ENCODE results near the gene PPP1R9A. TPM values are rescaled to one million over a fixed set of nuclear protein-coding genes. Genes with fewer than 3 reads are reported as not detected.

The PPP1R9A gene
- total RNA-seq, 4 donors from 2014 or later = 5.9 to 38.2 (median 13.7) TPM

- no peaks in the 10 kb centered on the region for H3K36me3 ChIP-seq
- in situ Hi-C loops (cut with MboI; ENCODE audit: low sequenced_read_pairs in 4 of 4) (no loop called here), intact Hi-C loops (cut with DNase I; ENCODE audit: low total_unique reads) (no loop called here)
- no peaks in the 10 kb centered on the region for H3K27me3 ChIP-seq
- DNase-seq (no peak), ATAC-seq (no peak)
- no peaks in the 10 kb centered on the region for H3K9me3 ChIP-seq
- peaks cover 6 to 17% of the 10 kb centered on the region in 2 donors for H3K4me1 ChIP-seq
- no peak overlapping the region for H3K27ac ChIP-seq
- TF ChIP-seq POLR2A (IDR thresholded peaks at IDR 0.05) (no peak), CTCF (IDR thresholded peaks at IDR 0.05 in 4 of 5, conservative IDR thresholded peaks at IDR 0.05 in 1 of 5) (no peak)
- no peak overlapping the region for H3K4me3 ChIP-seq
Observed at GRCh38 chr7:94928168-94928707, 20.8 kb downstream of the PPP1R9A start.

- DNase-seq (no peak), ATAC-seq (peak; percentile 30)
- Histone ChIP-seq H3K9me3 (no peaks in the 10 kb centered on the region), H3K27me3 (no peaks in the 10 kb centered on the region), H3K36me3 (no peaks in the 10 kb centered on the region), H3K27ac (no peak overlapping the region), H3K4me1 (peaks cover 21 to 27% of the 10 kb centered on the region in 2 donors), H3K4me3 (no peak overlapping the region)
- in situ Hi-C loops (cut with MboI; ENCODE audit: low sequenced_read_pairs in 4 of 4) = no loop called here
- intact Hi-C loops (cut with DNase I; ENCODE audit: low total_unique reads) = no loop called here
- TF ChIP-seq CTCF (IDR thresholded peaks at IDR 0.05 in 4 of 5, conservative IDR thresholded peaks at IDR 0.05 in 1 of 5) (no peak), POLR2A (IDR thresholded peaks at IDR 0.05) (no peak)
Observed at GRCh38 chr7:94933256-94933990, 26.0 kb downstream of the PPP1R9A start.

- TF ChIP-seq POLR2A (IDR thresholded peaks at IDR 0.05) = no peak
- no peak for TF ChIP-seq CTCF (IDR thresholded peaks at IDR 0.05 in 4 of 5, conservative IDR thresholded peaks at IDR 0.05 in 1 of 5)
- H3K4me1 ChIP-seq = peaks cover 5 to 6% of the 10 kb centered on the region in 2 donors
- H3K36me3 ChIP-seq = no peaks in the 10 kb centered on the region
- intact Hi-C loops (cut with DNase I; ENCODE audit: low total_unique reads) = no loop called here
- H3K9me3 ChIP-seq = no peaks in the 10 kb centered on the region
- no peak for ATAC-seq
- no peak for DNase-seq
- H3K27me3 ChIP-seq = no peaks in the 10 kb centered on the region
- H3K4me3 ChIP-seq = no peak overlapping the region
- in situ Hi-C loops (cut with MboI; ENCODE audit: low sequenced_read_pairs in 4 of 4) = no loop called here
- H3K27ac ChIP-seq = no peak overlapping the region
Observed at GRCh38 chr7:94939395-94939794, 32.0 kb downstream of the PPP1R9A start.

GRCh38 chr7:94940241-94940640 is 32.8 kb downstream of the PPP1R9A start:
- no peaks in the 10 kb centered on the region for H3K9me3 ChIP-seq
- H3K4me1 ChIP-seq = peaks cover 5 to 6% of the 10 kb centered on the region in 2 donors
- ATAC-seq = no peak
- intact Hi-C loops (cut with DNase I; ENCODE audit: low total_unique reads) (no loop called here), in situ Hi-C loops (cut with MboI; ENCODE audit: low sequenced_read_pairs in 4 of 4) (no loop called here)
- DNase-seq = no peak
- TF ChIP-seq POLR2A (IDR thresholded peaks at IDR 0.05) = no peak
- TF ChIP-seq CTCF (IDR thresholded peaks at IDR 0.05 in 4 of 5, conservative IDR thresholded peaks at IDR 0.05 in 1 of 5) = no peak
- H3K36me3 ChIP-seq = no peaks in the 10 kb centered on the region
- H3K4me3 ChIP-seq = no peak overlapping the region
- H3K27me3 ChIP-seq = no peaks in the 10 kb centered on the region
- no peak overlapping the region for H3K27ac ChIP-seq
